ENCODE measurements around the gene PLXNA4. TPM values are rescaled to one million over a fixed set of nuclear protein-coding genes. Genes with fewer than 3 reads are reported as not detected.

The PLXNA4 gene
- total and polyA plus RNA-seq, 11 donors = 1.8 to 22.1 (median 10.5) TPM

- intact Hi-C loops (cut with DNase I) = loop anchor here in 2 of 10 donors (10.0 kb wide), 2 partner anchors 214 to 426 kb away; no protein-coding TSS in a partner anchor
Observed at GRCh38 chr7:132158841-132159240, 417.4 kb downstream of the PLXNA4 start.

DNA sequence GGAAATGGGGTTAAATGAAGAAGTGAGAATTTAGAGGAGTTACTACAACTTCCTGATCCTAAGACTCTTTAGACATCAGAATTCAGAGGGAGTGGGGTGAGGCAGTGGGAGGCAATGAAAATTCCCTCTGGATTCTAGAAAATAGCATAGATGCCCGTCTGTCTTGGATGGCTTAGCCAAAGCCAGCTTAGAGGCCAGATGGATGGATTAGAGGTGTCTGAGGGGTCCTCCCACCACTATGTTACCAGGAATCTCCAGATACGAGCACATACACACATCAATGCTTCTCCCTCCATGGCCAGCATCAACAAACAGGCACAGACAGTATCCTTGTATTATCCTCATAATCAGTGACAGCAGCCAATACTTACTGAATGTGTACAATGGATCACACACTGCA, 418.1 kb downstream of the PLXNA4 start:
- intact Hi-C loops (cut with DNase I) = loop anchor here in 2 of 10 donors (10.0 kb wide), 2 partner anchors 213 to 427 kb away; no protein-coding TSS in a partner anchor
- Histone ChIP-seq H3K27me3 (no peaks in the 10 kb centered on the region), H3K4me3 (no peak overlapping the region), H3K27ac (no peak overlapping the region), H3K9me3 (no peaks in the 10 kb centered on the region), H3K4me1 (peaks cover 0 to 22% (median 10%) of the 10 kb centered on the region in 12 donors), H3K36me3 (peaks cover 0 to 9% (median 0%) of the 10 kb centered on the region in 9 donors)
- WGBS, 4 donors = 82 to 90% (median 86%) methylated on average over 2 of the region's 2 CpGs
- TF ChIP-seq POLR2A (IDR thresholded peaks at IDR 0.05) = no peak
- TF ChIP-seq, protein P1, sequence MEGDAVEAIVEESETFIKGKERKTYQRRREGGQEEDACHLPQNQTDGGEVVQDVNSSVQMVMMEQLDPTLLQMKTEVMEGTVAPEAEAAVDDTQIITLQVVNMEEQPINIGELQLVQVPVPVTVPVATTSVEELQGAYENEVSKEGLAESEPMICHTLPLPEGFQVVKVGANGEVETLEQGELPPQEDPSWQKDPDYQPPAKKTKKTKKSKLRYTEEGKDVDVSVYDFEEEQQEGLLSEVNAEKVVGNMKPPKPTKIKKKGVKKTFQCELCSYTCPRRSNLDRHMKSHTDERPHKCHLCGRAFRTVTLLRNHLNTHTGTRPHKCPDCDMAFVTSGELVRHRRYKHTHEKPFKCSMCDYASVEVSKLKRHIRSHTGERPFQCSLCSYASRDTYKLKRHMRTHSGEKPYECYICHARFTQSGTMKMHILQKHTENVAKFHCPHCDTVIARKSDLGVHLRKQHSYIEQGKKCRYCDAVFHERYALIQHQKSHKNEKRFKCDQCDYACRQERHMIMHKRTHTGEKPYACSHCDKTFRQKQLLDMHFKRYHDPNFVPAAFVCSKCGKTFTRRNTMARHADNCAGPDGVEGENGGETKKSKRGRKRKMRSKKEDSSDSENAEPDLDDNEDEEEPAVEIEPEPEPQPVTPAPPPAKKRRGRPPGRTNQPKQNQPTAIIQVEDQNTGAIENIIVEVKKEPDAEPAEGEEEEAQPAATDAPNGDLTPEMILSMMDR (IDR thresholded peaks at IDR 0.05) = no peak
- DNase-seq = no peak
- ATAC-seq = no peak

More at GRCh38 chr7:132158841-132159240, 417.4 kb downstream of the PLXNA4 start:
- ATAC-seq = no peak
- WGBS, 4 donors = 93 to 99% (median 96%) methylated on average over 3 of the region's 3 CpGs
- Histone ChIP-seq H3K4me1 (peaks cover 0 to 22% (median 10%) of the 10 kb centered on the region in 12 donors), H3K27me3 (no peaks in the 10 kb centered on the region), H3K36me3 (peaks cover 0 to 13% (median 0%) of the 10 kb centered on the region in 9 donors), H3K27ac (no peak overlapping the region), H3K9me3 (no peaks in the 10 kb centered on the region), H3K4me3 (no peak overlapping the region)
- DNase-seq = no peak
- no peak for TF ChIP-seq POLR2A (IDR thresholded peaks at IDR 0.05)
- TF ChIP-seq, protein P1 (IDR thresholded peaks at IDR 0.05) = no peak

- intact Hi-C loops (cut with DNase I) = loop anchor here in 2 of 10 donors (10.0 kb wide), 2 partner anchors 211 to 429 kb away; no protein-coding TSS in a partner anchor
- peaks cover 0 to 9% (median 0%) of the 10 kb centered on the region in 9 donors for H3K36me3 ChIP-seq
- 86 to 96% (median 94%) methylated on average over 5 of the region's 5 CpGs for WGBS, 4 donors
Observed at GRCh38 chr7:132155715-132156114, 420.6 kb downstream of the PLXNA4 start.

DNA sequence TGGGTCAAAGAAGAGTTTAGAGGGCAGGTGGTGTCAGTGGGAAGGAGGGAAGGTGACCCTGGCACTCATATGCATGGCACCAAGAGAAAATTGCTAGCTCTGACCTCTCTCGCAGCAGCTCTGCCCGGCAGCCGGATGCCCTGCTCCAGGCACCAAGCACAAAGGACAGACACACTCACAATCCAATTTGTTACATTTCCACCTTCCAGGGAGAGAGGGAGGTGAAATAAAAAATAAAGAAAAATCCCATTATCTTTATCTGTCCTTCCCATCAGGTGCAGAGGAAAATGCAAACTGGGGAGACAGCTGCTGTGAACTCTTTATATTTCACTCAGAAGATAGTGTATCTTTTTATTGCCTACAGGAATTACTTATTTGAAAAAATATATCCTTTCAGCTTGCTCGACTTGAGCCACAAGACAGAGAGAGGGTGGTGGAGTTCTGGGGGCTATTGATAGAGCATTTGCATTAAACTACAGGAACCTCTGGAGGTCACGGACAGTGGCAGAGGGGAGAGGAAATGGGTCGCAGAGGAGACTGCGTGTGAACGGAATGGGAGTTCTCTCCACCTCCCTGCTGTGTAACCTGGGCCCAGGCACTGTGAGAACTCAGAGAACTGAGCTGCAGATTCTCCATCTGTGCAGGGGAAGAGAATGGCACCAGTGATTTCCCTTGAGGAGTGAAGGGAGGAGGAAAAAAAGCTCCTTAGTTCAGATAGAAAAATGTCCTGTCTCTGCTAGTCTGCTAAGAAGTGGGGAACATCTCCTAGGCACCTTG, 421.4 kb downstream of the PLXNA4 start:
- intact Hi-C loops (cut with DNase I) = loop anchor here in 2 of 10 donors (10.0 kb wide), 2 partner anchors 210 to 430 kb away; no protein-coding TSS in a partner anchor
- TF ChIP-seq POLR2A (IDR thresholded peaks at IDR 0.05) = no peak
- TF ChIP-seq, protein P1 (IDR thresholded peaks at IDR 0.05) = no peak
- H3K27me3 ChIP-seq = no peaks in the 10 kb centered on the region
- H3K9me3 ChIP-seq = no peaks in the 10 kb centered on the region
- no peak overlapping the region for H3K4me3 ChIP-seq
- ATAC-seq (no peak), DNase-seq (no peak)
- WGBS, 4 donors = 64 to 76% (median 69%) methylated on average over 8 of the region's 8 CpGs
- peaks cover 0 to 9% (median 0%) of the 10 kb centered on the region in 9 donors for H3K36me3 ChIP-seq
- H3K27ac ChIP-seq = no peak overlapping the region
- H3K4me1 ChIP-seq = no peaks in the 10 kb centered on the region

More at GRCh38 chr7:132155715-132156114, 420.6 kb downstream of the PLXNA4 start:
- H3K4me1 ChIP-seq = peaks cover 0 to 7% (median under 1%) of the 10 kb centered on the region in 12 donors
- no peak overlapping the region for H3K27ac ChIP-seq
- H3K4me3 ChIP-seq = no peak overlapping the region
- no peaks in the 10 kb centered on the region for H3K9me3 ChIP-seq
- TF ChIP-seq, protein P1 (IDR thresholded peaks at IDR 0.05) = no peak
- TF ChIP-seq POLR2A (IDR thresholded peaks at IDR 0.05) = no peak
- DNase-seq (no peak), ATAC-seq (no peak)
- no peaks in the 10 kb centered on the region for H3K27me3 ChIP-seq
